Measurements from ENCODE around the gene IL22RA2.
"Not testable (repeated sequence)": the region's sequence is repeated elsewhere in the genome, so short reads cannot be mapped to it uniquely, and the experiment has no call there.

IL22RA2 gene

GRCh38 chr6:137208279-137208678 is 34.8 kb upstream of the IL22RA2 start:
- no peak overlapping the region for H3K4me3 ChIP-seq (ENCODE audit: low read depth, low read length)
- TF ChIP-seq, protein P1, sequence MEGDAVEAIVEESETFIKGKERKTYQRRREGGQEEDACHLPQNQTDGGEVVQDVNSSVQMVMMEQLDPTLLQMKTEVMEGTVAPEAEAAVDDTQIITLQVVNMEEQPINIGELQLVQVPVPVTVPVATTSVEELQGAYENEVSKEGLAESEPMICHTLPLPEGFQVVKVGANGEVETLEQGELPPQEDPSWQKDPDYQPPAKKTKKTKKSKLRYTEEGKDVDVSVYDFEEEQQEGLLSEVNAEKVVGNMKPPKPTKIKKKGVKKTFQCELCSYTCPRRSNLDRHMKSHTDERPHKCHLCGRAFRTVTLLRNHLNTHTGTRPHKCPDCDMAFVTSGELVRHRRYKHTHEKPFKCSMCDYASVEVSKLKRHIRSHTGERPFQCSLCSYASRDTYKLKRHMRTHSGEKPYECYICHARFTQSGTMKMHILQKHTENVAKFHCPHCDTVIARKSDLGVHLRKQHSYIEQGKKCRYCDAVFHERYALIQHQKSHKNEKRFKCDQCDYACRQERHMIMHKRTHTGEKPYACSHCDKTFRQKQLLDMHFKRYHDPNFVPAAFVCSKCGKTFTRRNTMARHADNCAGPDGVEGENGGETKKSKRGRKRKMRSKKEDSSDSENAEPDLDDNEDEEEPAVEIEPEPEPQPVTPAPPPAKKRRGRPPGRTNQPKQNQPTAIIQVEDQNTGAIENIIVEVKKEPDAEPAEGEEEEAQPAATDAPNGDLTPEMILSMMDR (IDR thresholded peaks at IDR 0.05; ENCODE audit: low read depth, low read length), result no peak

DNA sequence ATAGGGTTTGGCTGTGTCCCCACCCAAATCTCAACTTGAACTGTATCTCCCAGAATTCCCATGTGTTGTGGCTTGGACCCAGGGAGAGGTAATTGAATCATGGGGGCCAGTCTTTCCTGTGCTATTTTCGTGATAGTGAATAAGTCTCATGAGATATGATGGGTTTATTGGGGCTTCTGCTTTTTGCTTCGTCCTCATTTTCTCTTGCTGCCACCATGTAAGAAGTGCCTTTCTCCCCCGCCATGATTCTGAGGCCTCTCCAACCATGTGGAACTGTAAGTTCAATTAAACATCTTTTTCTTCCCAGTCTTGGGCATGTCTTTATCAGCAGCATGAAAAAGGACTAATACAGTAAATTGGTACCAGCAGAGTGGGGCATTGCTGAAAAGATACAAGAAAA is 34.0 kb upstream of the IL22RA2 start:
- not testable (repeated sequence) for H3K4me3 ChIP-seq (ENCODE audit: low read depth, low read length)

- TF ChIP-seq, protein P1 (IDR thresholded peaks at IDR 0.05; ENCODE audit: low read depth, low read length), result no peak
- H3K4me3 ChIP-seq (ENCODE audit: low read depth, low read length), result no peak overlapping the region
Measured at GRCh38 chr6:137206577-137206976, 33.1 kb upstream of the IL22RA2 start.

- TF ChIP-seq, protein P1 (IDR thresholded peaks at IDR 0.05; ENCODE audit: low read depth, low read length), result no peak
- H3K4me3 ChIP-seq (ENCODE audit: low read depth, low read length), result no peak overlapping the region
Measured at GRCh38 chr6:137203256-137203655, 29.8 kb upstream of the IL22RA2 start.

DNA sequence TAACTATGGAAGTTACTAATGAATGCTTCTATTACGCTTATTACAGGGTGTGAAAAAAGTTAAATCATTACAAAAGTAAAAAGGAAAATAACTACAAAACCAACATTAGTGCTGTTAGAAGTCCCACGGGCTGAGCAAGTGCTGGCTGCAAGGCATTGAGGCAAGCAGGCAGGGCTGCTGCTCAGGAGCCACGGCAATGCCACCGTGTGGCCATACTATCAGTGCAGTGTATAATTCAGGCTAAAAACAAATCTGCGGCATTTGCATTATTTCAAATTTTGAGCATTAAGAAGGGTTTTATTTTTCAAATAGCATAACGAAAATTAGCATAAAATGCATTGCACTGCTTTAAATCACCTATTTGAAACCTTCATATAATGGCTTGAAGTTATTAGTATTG is 28.6 kb upstream of the IL22RA2 start:
- no peak overlapping the region for H3K4me3 ChIP-seq (ENCODE audit: low read depth, low read length)
- TF ChIP-seq, protein P1 (IDR thresholded peaks at IDR 0.05; ENCODE audit: low read depth, low read length), result no peak

DNA sequence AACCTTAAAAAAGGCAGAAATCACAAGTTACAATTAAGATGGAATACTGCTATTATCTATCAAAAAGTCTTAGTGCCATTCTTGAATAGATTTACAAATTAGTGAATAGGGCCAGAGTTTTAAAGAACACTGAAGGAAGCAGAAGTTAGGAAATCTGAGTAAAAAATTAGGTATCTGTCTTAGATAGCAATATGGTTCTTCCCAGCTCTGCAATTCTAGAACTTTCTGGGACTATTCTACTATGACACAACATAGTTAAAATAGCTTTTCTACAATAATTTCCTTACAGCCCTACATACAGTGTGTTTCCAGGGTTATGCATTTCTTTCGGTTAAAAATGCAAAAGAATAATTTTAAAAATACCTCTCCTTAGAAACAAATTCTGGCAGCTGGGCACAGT is 27.6 kb upstream of the IL22RA2 start:
- TF ChIP-seq, protein P1 (IDR thresholded peaks at IDR 0.05; ENCODE audit: low read depth, low read length), result no peak
- H3K4me3 ChIP-seq (ENCODE audit: low read depth, low read length), result no peak overlapping the region

- TF ChIP-seq, protein P1 (IDR thresholded peaks at IDR 0.05; ENCODE audit: low read depth, low read length), result no peak
- H3K4me3 ChIP-seq (ENCODE audit: low read depth, low read length), result no peak overlapping the region
Measured at GRCh38 chr6:137200288-137200687, 26.8 kb upstream of the IL22RA2 start.

Measured in WI38 (cell line).